ENCODE data around the gene NOSTRIN. TPM values are rescaled to one million over a fixed set of nuclear protein-coding genes. Genes with fewer than 3 reads are reported as not detected.

Gene NOSTRIN
- polyA plus RNA-seq, 1 donor (not counting 4 experiments of a cell fraction or from before 2014, with no cell fraction given) = not detected

DNA sequence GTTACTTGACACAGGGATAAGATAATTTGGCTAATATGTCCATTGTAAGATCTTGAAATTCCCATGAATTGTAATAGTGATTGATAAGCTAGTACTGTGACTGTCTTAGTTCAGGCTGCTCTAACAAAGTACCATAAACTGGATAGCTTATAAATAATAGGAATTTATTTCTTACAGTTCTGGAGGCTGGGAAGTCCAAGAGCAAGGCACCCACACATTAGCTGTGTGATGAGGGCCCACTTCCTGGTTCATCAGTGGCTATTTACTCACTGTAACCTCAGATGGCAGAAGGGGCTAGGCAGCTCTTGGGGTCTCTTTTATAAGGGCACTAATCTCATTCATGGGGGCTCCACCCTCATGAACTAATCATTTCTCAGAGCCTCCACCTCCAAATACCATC, 28.5 kb downstream of the NOSTRIN start:
- FAIRE-seq (no peak), DNase-seq (ENCODE audit: low read depth, low spot score) (no peak)
- Histone ChIP-seq H3K4me2 (ENCODE audit: control insufficient read depth, extremely low read depth, insufficient read depth, low read depth, low read length) (no peak overlapping the region), H3K9ac (ENCODE audit: control insufficient read depth, extremely low read depth, insufficient read depth, low read length) (no peak overlapping the region), H2AFZ (ENCODE audit: control insufficient read depth, low read length) (no peak overlapping the region), H3K4me3 (ENCODE audit: control insufficient read depth in 2 of 3, extremely low read depth in 1 of 3, insufficient read depth in 2 of 3, low read depth in 1 of 3, low read length in 3 of 3) (no peak overlapping the region), H3K4me1 (ENCODE audit: control insufficient read depth, extremely low read depth, insufficient read depth, low read length) (no peaks in the 10 kb centered on the region), H3K9me3 (ENCODE audit: control insufficient read depth, low read depth, low read length) (no peaks in the 10 kb centered on the region), H3K79me2 (ENCODE audit: control insufficient read depth, insufficient read depth, low read length) (no peaks in the 10 kb centered on the region), H3K27ac (ENCODE audit: control insufficient read depth, insufficient read depth, low read length) (no peak overlapping the region), H3K9me1 (ENCODE audit: control insufficient read depth, extremely low read depth, insufficient read depth, low read length) (no peaks in the 10 kb centered on the region), H3K36me3 (ENCODE audit: control insufficient read depth in 2 of 2, extremely low read depth in 1 of 2, insufficient read depth in 2 of 2, low read length in 2 of 2) (no peaks in the 10 kb centered on the region), H4K20me1 (ENCODE audit: control insufficient read depth, extremely low read depth, insufficient read depth, low read length) (no peaks in the 10 kb centered on the region), H3K27me3 (ENCODE audit: control insufficient read depth, extremely low read depth, insufficient read depth, low read length) (no peaks in the 10 kb centered on the region)
- dilution Hi-C loops (cut with MboI; ENCODE audit: extremely low pct_ligation_motif_present, low sequenced_read_pairs) = no loop called here
- no peak for TF ChIP-seq EZH2 (IDR thresholded peaks at IDR 0.05; ENCODE audit: low read length)
- TF ChIP-seq, protein P1, sequence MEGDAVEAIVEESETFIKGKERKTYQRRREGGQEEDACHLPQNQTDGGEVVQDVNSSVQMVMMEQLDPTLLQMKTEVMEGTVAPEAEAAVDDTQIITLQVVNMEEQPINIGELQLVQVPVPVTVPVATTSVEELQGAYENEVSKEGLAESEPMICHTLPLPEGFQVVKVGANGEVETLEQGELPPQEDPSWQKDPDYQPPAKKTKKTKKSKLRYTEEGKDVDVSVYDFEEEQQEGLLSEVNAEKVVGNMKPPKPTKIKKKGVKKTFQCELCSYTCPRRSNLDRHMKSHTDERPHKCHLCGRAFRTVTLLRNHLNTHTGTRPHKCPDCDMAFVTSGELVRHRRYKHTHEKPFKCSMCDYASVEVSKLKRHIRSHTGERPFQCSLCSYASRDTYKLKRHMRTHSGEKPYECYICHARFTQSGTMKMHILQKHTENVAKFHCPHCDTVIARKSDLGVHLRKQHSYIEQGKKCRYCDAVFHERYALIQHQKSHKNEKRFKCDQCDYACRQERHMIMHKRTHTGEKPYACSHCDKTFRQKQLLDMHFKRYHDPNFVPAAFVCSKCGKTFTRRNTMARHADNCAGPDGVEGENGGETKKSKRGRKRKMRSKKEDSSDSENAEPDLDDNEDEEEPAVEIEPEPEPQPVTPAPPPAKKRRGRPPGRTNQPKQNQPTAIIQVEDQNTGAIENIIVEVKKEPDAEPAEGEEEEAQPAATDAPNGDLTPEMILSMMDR (optimal IDR thresholded peaks at IDR 0.05 in 1 of 3, IDR thresholded peaks at IDR 0.05 in 1 of 3, conservative IDR thresholded peaks at IDR 0.05 in 1 of 3; ENCODE audit: extremely low read depth in 1 of 3, insufficient read depth in 2 of 3, low read length in 3 of 3) = no peak

DNA sequence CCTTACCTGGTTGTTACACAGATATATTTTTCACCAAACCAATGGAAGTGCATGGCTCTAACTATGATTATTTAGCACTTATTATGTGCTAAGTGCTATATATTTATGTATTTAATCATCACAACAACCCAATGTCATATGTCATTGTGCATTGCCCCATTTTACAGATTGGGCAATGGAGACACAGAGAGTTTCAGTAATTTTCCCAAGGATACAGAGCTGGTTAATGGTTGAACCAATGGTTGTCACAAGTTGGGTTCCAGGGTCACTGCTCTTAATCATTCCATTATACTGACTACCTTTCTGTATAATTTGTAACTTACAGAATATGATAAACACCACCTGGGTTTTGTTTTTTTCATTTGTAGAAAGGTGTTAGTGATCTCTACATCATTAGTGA, 29.2 kb downstream of the NOSTRIN start:
- no peak overlapping the region for H3K4me3 ChIP-seq (ENCODE audit: control insufficient read depth in 2 of 3, extremely low read depth in 1 of 3, insufficient read depth in 2 of 3, low read depth in 1 of 3, low read length in 3 of 3)
- no peaks in the 10 kb centered on the region for H3K9me1 ChIP-seq (ENCODE audit: control insufficient read depth, extremely low read depth, insufficient read depth, low read length)
- H3K4me2 ChIP-seq (ENCODE audit: control insufficient read depth, extremely low read depth, insufficient read depth, low read depth, low read length) = no peak overlapping the region
- H3K79me2 ChIP-seq (ENCODE audit: control insufficient read depth, insufficient read depth, low read length) = no peaks in the 10 kb centered on the region
- H3K9me3 ChIP-seq (ENCODE audit: control insufficient read depth, low read depth, low read length) = no peaks in the 10 kb centered on the region
- H3K9ac ChIP-seq (ENCODE audit: control insufficient read depth, extremely low read depth, insufficient read depth, low read length) = no peak overlapping the region
- no peak overlapping the region for H2AFZ ChIP-seq (ENCODE audit: control insufficient read depth, low read length)
- TF ChIP-seq, protein P1 (optimal IDR thresholded peaks at IDR 0.05 in 1 of 3, IDR thresholded peaks at IDR 0.05 in 1 of 3, conservative IDR thresholded peaks at IDR 0.05 in 1 of 3; ENCODE audit: extremely low read depth in 1 of 3, insufficient read depth in 2 of 3, low read length in 3 of 3) = no peak
- no peak for TF ChIP-seq EZH2 (IDR thresholded peaks at IDR 0.05; ENCODE audit: low read length)
- dilution Hi-C loops (cut with MboI; ENCODE audit: extremely low pct_ligation_motif_present, low sequenced_read_pairs) = no loop called here
- no peak overlapping the region for H3K27ac ChIP-seq (ENCODE audit: control insufficient read depth, insufficient read depth, low read length)
- DNase-seq (ENCODE audit: low read depth, low spot score) (no peak), FAIRE-seq (no peak)
- no peaks in the 10 kb centered on the region for H3K27me3 ChIP-seq (ENCODE audit: control insufficient read depth, extremely low read depth, insufficient read depth, low read length)
- H4K20me1 ChIP-seq (ENCODE audit: control insufficient read depth, extremely low read depth, insufficient read depth, low read length) = no peaks in the 10 kb centered on the region
- H3K4me1 ChIP-seq (ENCODE audit: control insufficient read depth, extremely low read depth, insufficient read depth, low read length) = no peaks in the 10 kb centered on the region
- H3K36me3 ChIP-seq (ENCODE audit: control insufficient read depth in 2 of 2, extremely low read depth in 1 of 2, insufficient read depth in 2 of 2, low read length in 2 of 2) = no peaks in the 10 kb centered on the region

All from keratinocyte (primary cell).